MG63 (cell line): ENCODE data around the gene RNF182. TPM values are rescaled to one million over a fixed set of nuclear protein-coding genes. Genes with fewer than 3 reads are reported as not detected.
A peak's percentile ranks its signal among the peaks of the same experiment; 100 is the strongest.

ENCODE experiments used
- DNase-seq: peaks from one replicate; pipeline ENCODE4 v3.0.0-alpha.2; 2020
- H3K27me3 ChIP-seq: fragments of 250-450 bp; sonication (Bioruptor Pico); 2 replicates; pipeline ENCODE4 v1.5.1; 2020; ENCODE audit warnings: mild to moderate bottlenecking, moderate library complexity
- H3K36me3 ChIP-seq: fragments of 250-450 bp; sonication (Bioruptor Pico); 2 replicates; pipeline ENCODE4 v1.5.1; 2020; ENCODE audit warnings: mild to moderate bottlenecking, moderate library complexity
- H3K4me3 ChIP-seq: fragments of 250-450 bp; sonication (Bioruptor Pico); 2 replicates; pipeline ENCODE4 v1.5.1; 2020; ENCODE audit warnings: mild to moderate bottlenecking, moderate library complexity
- H3K9me3 ChIP-seq: fragments of 250-450 bp; sonication (Bioruptor Pico); 2 replicates; pipeline ENCODE4 v1.5.1; 2020; ENCODE audit warnings: mild to moderate bottlenecking, moderate library complexity
- total RNA-seq: library from RNA; depleted of rRNA; stranded (reverse); fragments of >200 nt; shearing (Covaris generic); gene quantifications from 2 replicates; pipeline ENCODE4 v1.2.3, GENCODE V29; 2014; ENCODE audit warnings: low replicate concordance; rRNA removed

RNF182 gene
- total RNA-seq, 1 experiment from 2014 or later: 0.23 TPM

DNA sequence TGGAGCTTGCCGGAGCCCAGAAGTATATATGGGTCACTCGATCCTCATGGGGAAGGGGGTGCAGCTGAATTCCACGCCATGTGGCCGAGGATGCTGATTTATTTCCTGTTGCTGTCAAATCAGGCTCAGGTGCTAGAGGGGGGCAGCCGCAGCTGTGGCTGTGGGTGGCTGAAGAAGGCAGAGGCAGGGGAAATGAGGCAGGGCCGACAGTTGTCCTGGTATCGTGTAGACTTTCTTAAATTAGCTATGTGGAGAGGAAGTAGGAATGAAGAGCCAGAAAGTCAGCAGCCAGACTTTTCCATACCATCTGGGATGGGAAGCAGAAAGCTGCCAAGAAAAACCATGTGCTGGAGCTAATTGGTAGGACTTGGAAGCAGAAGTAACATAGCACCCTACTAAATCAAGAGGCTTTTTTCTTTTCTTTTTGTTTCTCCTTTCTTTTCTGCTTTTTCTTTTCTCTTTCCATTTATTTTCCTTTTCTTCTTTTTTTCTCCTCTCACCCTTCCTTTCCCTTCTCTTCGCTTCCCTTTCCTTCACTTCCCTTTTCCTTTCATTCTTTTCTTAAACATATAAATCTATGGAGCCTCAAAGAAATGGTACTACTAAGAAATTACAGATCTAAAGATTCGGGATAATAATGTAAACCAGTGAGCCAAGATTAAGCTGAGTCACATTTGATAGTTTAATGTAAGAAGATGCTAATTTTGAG lies 102.2 kb downstream of the RNF182 start:
- Histone ChIP-seq H3K9me3 (no peaks in the 10 kb centered on the region), H3K36me3 (no peaks in the 10 kb centered on the region), H3K27me3 (no peaks in the 10 kb centered on the region), H3K4me3 (no peak overlapping the region)
- peak; percentile 49 for DNase-seq

DNA sequence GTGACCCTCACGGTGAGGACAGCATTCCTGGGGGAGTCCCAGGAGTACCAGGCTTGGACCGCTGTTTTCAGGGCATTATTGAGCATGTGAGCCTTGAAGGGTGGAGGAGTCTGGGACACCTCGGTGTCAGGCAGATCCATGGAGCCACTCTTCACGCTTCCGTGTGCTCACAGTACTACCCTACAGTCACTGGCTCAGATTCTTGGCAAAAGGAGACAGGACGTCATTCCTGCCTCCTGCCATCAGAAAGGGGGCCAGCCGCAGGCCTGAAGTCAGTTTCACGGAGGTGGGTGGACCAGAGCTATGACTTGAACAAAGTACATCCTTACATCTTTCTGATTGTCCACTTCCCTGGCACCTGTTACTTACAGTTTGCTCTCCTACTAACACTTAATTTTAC lies 103.9 kb downstream of the RNF182 start:
- no peak for DNase-seq
- H3K27me3 ChIP-seq: no peaks in the 10 kb centered on the region
- no peaks in the 10 kb centered on the region for H3K36me3 ChIP-seq
- H3K4me3 ChIP-seq: no peak overlapping the region
- no peaks in the 10 kb centered on the region for H3K9me3 ChIP-seq

DNA sequence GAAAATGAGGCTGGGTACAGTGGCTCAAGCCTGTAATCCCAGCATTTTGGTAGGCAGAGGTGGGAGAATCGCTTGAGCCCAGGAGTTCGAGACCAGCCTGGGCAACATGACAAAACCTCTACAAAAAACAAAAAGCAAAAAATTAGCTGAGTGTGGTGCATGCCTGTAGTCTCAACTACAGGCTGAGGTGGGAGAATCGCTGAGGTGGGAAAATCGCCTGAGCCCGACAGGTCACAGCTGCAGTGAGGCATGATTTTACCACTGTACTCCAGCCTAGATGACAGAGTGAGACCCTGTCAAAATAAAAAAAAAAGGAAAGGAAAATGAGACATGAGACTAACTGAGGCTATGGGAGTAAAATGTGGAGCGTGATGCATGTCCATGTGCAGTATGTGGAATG lies 104.9 kb downstream of the RNF182 start:
- Histone ChIP-seq H3K4me3 (no peak overlapping the region), H3K27me3 (no peaks in the 10 kb centered on the region), H3K36me3 (no peaks in the 10 kb centered on the region), H3K9me3 (no peaks in the 10 kb centered on the region)
- DNase-seq: no peak

Other genes starting within 250 kb of the RNF182 start
- 45.2 and 62.2 TPM in 2 replicates for gene RANBP9, start 213.1 kb upstream of the RNF182 start, total RNA-seq
- gene MCUR1, start 110.4 kb upstream of the RNF182 start, total RNA-seq: 32.5 and 51.5 TPM in 2 replicates
- 0.89 and 2.2 TPM in 2 replicates for gene CD83, start 192.8 kb downstream of the RNF182 start, total RNA-seq